Caco-2 (cell line): ENCODE measurements around the gene TRMT61A. TPM values are rescaled to one million over a fixed set of nuclear protein-coding genes. Genes with fewer than 3 reads are reported as not detected.

Source experiments
- BruUV-seq: library from RNA; stranded (reverse); fragments of 400-500 nt; replicated peaks from 2 replicates; lab custom pipeline; 2021; lab: Mats Ljungman, UMichigan
- CTCF ChIA-PET: fragments of 300-600 bp; sonication (Branson Sonifier 250); formaldehyde crosslinking; loops from one replicate; lab custom pipeline; 2022; ENCODE audit warnings: antibody characterized with exemption; lab: Charles Lee
- POLR2A ChIA-PET: fragments of 300-600 bp; sonication (Branson Sonifier 250); formaldehyde crosslinking; loops from one replicate; lab custom pipeline; 2022; ENCODE audit warnings: antibody characterized with exemption; lab: Charles Lee
- DNase-seq, 2 experiments: peaks; one replicate each; pipeline versions ENCODE4 v3.0.0 to v3.0.0-alpha.2; 2020 to 2022
- H3K27me3 ChIP-seq: replicated peaks from 2 replicates; pipeline ENCODE4 v1.6.0; 2011; ENCODE audit warnings: low read length; ENCODE audit not compliant: control insufficient read depth, insufficient read depth
- H3K36me3 ChIP-seq: 2 replicates; pipeline ENCODE4 v1.5.1; 2011; ENCODE audit warnings: low read length; ENCODE audit not compliant: control insufficient read depth, insufficient read depth
- H3K4me1 ChIP-seq: fragments of 250-450 bp; sonication (Bioruptor Pico); 2 replicates; pipeline ENCODE4 v1.5.1; 2020; ENCODE audit warnings: mild to moderate bottlenecking
- H3K4me3 ChIP-seq: 2 replicates; pipeline ENCODE4 v1.5.1; 2011; ENCODE audit warnings: low read depth, mild to moderate bottlenecking, control low read depth, low read length
- H3K9me3 ChIP-seq: fragments of 250-450 bp; sonication (Bioruptor Pico); 2 replicates; pipeline ENCODE4 v1.5.1; 2020; ENCODE audit warnings: mild to moderate bottlenecking, moderate library complexity
- H3K27ac Mint-ChIP-seq: one replicate; pipeline ENCODE4 v1.8.0; 2022; ENCODE audit warnings: mixed read lengths; ENCODE audit not compliant: unreplicated experiment
- H3K27me3 Mint-ChIP-seq: one replicate; pipeline ENCODE4 v1.8.0; 2022; ENCODE audit warnings: mixed read lengths; ENCODE audit not compliant: insufficient read depth, unreplicated experiment
- H3K36me3 Mint-ChIP-seq: one replicate; pipeline ENCODE4 v1.8.0; 2022; ENCODE audit warnings: mild to moderate bottlenecking, mixed read lengths; ENCODE audit not compliant: insufficient read depth, unreplicated experiment
- H3K4me1 Mint-ChIP-seq: one replicate; pipeline ENCODE4 v1.8.0; 2022; ENCODE audit warnings: low read depth, mixed read lengths; ENCODE audit not compliant: unreplicated experiment
- H3K4me3 Mint-ChIP-seq: one replicate; pipeline ENCODE4 v1.8.0; 2022; ENCODE audit warnings: mild to moderate bottlenecking, moderate library complexity, mixed read lengths; ENCODE audit not compliant: unreplicated experiment
- H3K9me3 Mint-ChIP-seq: one replicate; pipeline ENCODE4 v1.8.0; 2022; ENCODE audit warnings: mixed read lengths; ENCODE audit not compliant: unreplicated experiment
- intact Hi-C: fragments of 100-400 bp; cut with micrococcal nuclease; formaldehyde crosslinking; loops from one replicate; pipeline ENCODE4 v1.10.0; 2022; ENCODE audit not compliant: unreplicated experiment
- total RNA-seq: library from RNA; stranded (reverse); gene quantifications from 2 replicates; pipeline ENCODE4 v1.2.3, GENCODE V29; 2022
- TF ChIP-seq, protein P1 (sequence below), 2 experiments: fragments of 200-600 bp in 1 of 2; IDR thresholded peaks; 1 replicate in 1 of 2; 2 replicates in 1 of 2; pipeline versions ENCODE4 v1.5.1 to v1.8.0; 2011 to 2022; ENCODE audit warnings: antibody characterized with exemption in 1 of 2, control low read depth in 1 of 2, inconsistent platforms in 1 of 2, low read depth in 1 of 2, low read length in 1 of 2, mild to moderate bottlenecking in 1 of 2, moderate library complexity in 1 of 2; ENCODE audit not compliant: insufficient read depth in 1 of 2, severe bottlenecking in 1 of 2, unreplicated experiment in 1 of 2

The TRMT61A gene
- total RNA-seq, 1 experiment from 2014 or later, result 22.3 TPM

DNA sequence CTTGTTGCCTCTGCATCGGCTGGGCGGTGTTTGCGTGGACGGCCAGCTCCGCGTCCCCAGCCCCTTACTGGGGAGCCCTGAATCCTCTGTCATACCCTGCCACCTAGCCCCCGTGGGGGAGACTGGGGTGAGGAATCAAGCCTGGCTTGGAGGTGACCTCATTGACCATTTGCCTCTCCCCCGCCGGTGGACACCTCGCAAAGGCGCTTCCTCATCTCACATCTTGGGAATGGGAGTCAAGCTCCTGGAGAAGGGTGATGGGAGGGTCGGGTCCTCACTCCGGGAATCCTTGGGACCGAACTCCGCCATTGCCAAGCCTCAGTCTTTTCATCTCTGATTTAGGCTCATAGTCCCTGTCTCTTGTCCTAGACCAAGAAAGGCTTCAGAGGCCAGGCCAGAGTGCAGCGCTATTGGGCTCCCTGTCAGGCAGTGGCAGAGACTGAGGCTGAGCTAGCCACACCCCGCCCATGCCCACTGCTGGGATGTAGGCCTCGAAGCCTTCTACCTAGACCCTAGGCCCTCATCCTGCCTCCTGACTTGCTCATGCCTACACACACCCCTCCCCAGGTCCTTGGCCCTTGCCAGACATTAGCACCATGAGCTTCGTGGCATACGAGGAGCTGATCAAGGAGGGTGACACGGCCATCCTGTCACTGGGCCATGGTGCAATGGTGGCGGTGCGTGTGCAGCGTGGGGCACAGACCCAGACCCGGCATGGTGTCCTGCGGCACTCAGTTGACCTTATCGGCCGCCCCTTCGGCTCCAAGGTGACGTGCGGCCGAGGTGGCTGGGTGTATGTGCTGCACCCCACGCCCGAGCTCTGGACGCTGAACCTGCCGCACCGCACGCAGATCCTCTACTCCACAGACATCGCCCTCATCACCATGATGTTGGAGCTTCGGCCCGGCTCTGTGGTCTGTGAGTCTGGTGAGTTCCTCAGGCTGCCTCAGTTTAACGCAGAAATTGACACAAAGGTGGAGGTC, 678 bp downstream of the TRMT61A start:
- Mint-ChIP-seq H3K4me3 (peak overlapping the region; percentile 81), H3K4me1 (peaks cover 31% of the 10 kb centered on the region), H3K27me3 (no peaks in the 10 kb centered on the region), H3K36me3 (peaks cover 23% of the 10 kb centered on the region), H3K9me3 (no peaks in the 10 kb centered on the region), H3K27ac (peak overlapping the region; percentile 85)
- TF ChIP-seq, protein P1, sequence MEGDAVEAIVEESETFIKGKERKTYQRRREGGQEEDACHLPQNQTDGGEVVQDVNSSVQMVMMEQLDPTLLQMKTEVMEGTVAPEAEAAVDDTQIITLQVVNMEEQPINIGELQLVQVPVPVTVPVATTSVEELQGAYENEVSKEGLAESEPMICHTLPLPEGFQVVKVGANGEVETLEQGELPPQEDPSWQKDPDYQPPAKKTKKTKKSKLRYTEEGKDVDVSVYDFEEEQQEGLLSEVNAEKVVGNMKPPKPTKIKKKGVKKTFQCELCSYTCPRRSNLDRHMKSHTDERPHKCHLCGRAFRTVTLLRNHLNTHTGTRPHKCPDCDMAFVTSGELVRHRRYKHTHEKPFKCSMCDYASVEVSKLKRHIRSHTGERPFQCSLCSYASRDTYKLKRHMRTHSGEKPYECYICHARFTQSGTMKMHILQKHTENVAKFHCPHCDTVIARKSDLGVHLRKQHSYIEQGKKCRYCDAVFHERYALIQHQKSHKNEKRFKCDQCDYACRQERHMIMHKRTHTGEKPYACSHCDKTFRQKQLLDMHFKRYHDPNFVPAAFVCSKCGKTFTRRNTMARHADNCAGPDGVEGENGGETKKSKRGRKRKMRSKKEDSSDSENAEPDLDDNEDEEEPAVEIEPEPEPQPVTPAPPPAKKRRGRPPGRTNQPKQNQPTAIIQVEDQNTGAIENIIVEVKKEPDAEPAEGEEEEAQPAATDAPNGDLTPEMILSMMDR (IDR thresholded peaks at IDR 0.05; ENCODE audit: insufficient read depth in 1 of 2, low read depth in 1 of 2, low read length in 1 of 2, severe bottlenecking in 1 of 2, unreplicated experiment in 1 of 2), result no peak
- Histone ChIP-seq H3K9me3 (no peaks in the 10 kb centered on the region), H3K4me3 (peak overlapping the region; percentile 85), H3K27me3 (no peaks in the 10 kb centered on the region), H3K4me1 (peaks cover 42% of the 10 kb centered on the region), H3K36me3 (0 out of 2 replicates have a peak, but pooled peaks cover 2% of the 10 kb centered on the region)
- DNase-seq, result no peak
- TSS peak; percentile 59 for BruUV-seq
- intact Hi-C loops, result no loop called here
- CTCF ChIA-PET, result interaction anchor here (1.6 to 2.2 kb wide), 2 partner anchors 11 to 17 kb away, joined by 6 to 11 read pairs; no protein-coding TSS in a partner anchor
- POLR2A ChIA-PET, result interaction anchor here (0.7 kb wide), 1 partner anchor 32 kb away, joined by 3 read pairs; no protein-coding TSS in a partner anchor

DNA sequence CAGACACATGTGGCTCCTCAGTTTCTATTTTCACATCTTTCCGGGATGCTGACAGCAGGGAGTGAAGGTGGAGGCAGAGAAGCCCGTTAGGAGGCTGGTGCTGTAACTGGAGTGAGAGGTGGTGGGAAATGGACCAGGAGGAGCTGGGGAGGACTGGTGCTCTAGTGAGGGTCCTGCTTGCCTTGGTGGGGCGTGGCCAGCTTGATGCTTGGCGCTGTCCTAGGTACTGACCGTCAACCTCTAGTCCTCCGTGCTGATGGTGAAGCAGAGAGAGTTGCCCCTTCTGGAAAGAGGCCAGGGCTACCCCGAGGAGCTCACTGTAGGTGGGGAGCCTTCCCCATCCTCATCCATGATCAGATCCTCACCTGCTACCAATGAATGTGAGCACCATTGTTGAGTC, 1.4 kb downstream of the TRMT61A start:
- DNase-seq, result no peak
- POLR2A ChIA-PET, result no interaction called here
- CTCF ChIA-PET, result interaction anchor here (2.2 kb wide), 1 partner anchor 12 kb away, joined by 11 read pairs; no protein-coding TSS in a partner anchor
- Mint-ChIP-seq H3K4me3 (peak overlapping the region; percentile 81), H3K27me3 (no peaks in the 10 kb centered on the region), H3K36me3 (peaks cover 15% of the 10 kb centered on the region), H3K9me3 (no peaks in the 10 kb centered on the region), H3K27ac (peak overlapping the region; percentile 85), H3K4me1 (peaks cover 24% of the 10 kb centered on the region)
- H3K4me1 ChIP-seq, result peaks cover 37% of the 10 kb centered on the region
- TF ChIP-seq, protein P1 (IDR thresholded peaks at IDR 0.05; ENCODE audit: insufficient read depth in 1 of 2, low read depth in 1 of 2, low read length in 1 of 2, severe bottlenecking in 1 of 2, unreplicated experiment in 1 of 2), result no peak
- H3K36me3 ChIP-seq, result 0 out of 2 replicates have a peak, but pooled peaks cover 2% of the 10 kb centered on the region
- H3K9me3 ChIP-seq, result no peaks in the 10 kb centered on the region
- H3K27me3 ChIP-seq, result no peaks in the 10 kb centered on the region
- no TSS peak for BruUV-seq
- H3K4me3 ChIP-seq, result no peak overlapping the region; the same call in none of the 2 replicates
- intact Hi-C loops, result no loop called here

DNA sequence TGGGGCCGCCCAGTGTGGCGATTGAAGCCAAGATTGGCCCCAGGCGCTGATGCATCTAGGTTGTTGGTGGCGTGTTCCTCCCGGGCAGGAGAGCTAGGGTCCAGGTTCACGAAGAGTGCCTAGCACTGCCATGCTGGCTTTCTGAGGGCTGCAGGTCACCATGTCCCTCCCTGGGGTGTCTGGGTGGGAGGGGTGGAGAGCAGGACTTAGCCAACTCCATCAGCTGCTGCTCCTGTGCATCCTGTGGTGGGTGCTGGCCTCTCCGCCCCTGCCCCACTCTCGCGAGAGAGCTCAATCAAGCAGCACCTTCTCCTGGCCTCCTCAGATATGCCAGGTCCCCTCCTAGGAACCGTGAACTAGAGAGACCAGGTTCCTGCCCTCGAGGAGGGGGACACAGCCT, 1.8 kb downstream of the TRMT61A start:
- no peaks in the 10 kb centered on the region for H3K9me3 ChIP-seq
- no peak overlapping the region for H3K4me3 ChIP-seq
- no TSS peak for BruUV-seq
- ChIA-PET POLR2A (no interaction called here), CTCF (no interaction called here)
- no peaks in the 10 kb centered on the region for H3K27me3 ChIP-seq
- DNase-seq, result no peak
- TF ChIP-seq, protein P1 (IDR thresholded peaks at IDR 0.05; ENCODE audit: insufficient read depth in 1 of 2, low read depth in 1 of 2, low read length in 1 of 2, severe bottlenecking in 1 of 2, unreplicated experiment in 1 of 2), result no peak
- no peak overlapping the region for H3K27ac Mint-ChIP-seq
- H3K9me3 Mint-ChIP-seq, result no peaks in the 10 kb centered on the region
- peaks cover 19% of the 10 kb centered on the region for H3K4me1 Mint-ChIP-seq
- intact Hi-C loops, result no loop called here
- H3K4me1 ChIP-seq, result peaks cover 33% of the 10 kb centered on the region
- H3K36me3 Mint-ChIP-seq, result peaks cover 11% of the 10 kb centered on the region
- H3K36me3 ChIP-seq, result peaks cover 2% of the 10 kb centered on the region; the same call in 1 of the 2 replicates
- no peak overlapping the region for H3K4me3 Mint-ChIP-seq
- no peaks in the 10 kb centered on the region for H3K27me3 Mint-ChIP-seq
